GM12878 (cell line): ENCODE results near the gene FNDC3A. TPM values are rescaled to one million over a fixed set of nuclear protein-coding genes. Genes with fewer than 3 reads are reported as not detected.

Source experiments
- ATAC-seq: fragments of 200-7000 bp; cut with Tn5 transposase; 3 replicates; pipeline ENCODE4 v1.9.1; 2020; ENCODE audit warnings: mild to moderate bottlenecking, moderate library complexity
- BruUV-seq: library from RNA; stranded (reverse); fragments of 400-500 nt; replicated peaks from 2 replicates; lab custom pipeline; 2021; lab: Mats Ljungman, UMichigan
- CTCF ChIA-PET: fragments of 300-600 bp; sonication (Branson Sonifier 250); formaldehyde crosslinking; extraction: SDS; loops from one replicate; lab custom pipeline; 2021; ENCODE audit warnings: inconsistent platforms; lab: Yijun Ruan, JAX
- POLR2A ChIA-PET: fragments of 350-600 bp; formaldehyde crosslinking; extraction: SDS; loops from one replicate; lab custom pipeline; 2021; ENCODE audit warnings: inconsistent platforms; lab: Charles Lee
- RAD21 ChIA-PET: fragments of 300-600 bp; sonication (Branson Sonifier 250); formaldehyde crosslinking; loops from one replicate; lab custom pipeline; 2023; ENCODE audit warnings: antibody characterized with exemption; ENCODE audit not compliant: unreplicated experiment; lab: Charles Lee
- SMC1A ChIA-PET: fragments of 300-600 bp; sonication (Branson Sonifier 250); formaldehyde crosslinking; loops from one replicate; lab custom pipeline; 2023; ENCODE audit not compliant: unreplicated experiment, uncharacterized antibody; lab: Charles Lee
- DNase-seq: peaks from one replicate; pipeline ENCODE4 v3.0.0-alpha.2; 2011; ENCODE audit warnings: low read depth, low spot score
- FAIRE-seq: peaks from 3 replicates; lab custom pipeline; 2011; peaks lifted over from hg19 to GRCh38; lab: Jason Lieb, UNC
- H2AFZ ChIP-seq: 2 replicates; pipeline ENCODE4 v1.6.0; 2011; ENCODE audit warnings: low read depth, low read length, control low read depth; ENCODE audit not compliant: control insufficient read depth
- H3K27ac ChIP-seq: 2 replicates; pipeline ENCODE4 v1.5.1; 2011; ENCODE audit warnings: control low read depth; ENCODE audit not compliant: control insufficient read depth, insufficient read depth
- H3K27me3 ChIP-seq, 2 experiments: replicated peaks in 1 of 2; 2 replicates each; pipeline versions ENCODE4 v1.6.0 to v1.6.1; 2011; ENCODE audit warnings: low read length in 1 of 2; ENCODE audit not compliant: control insufficient read depth in 2 of 2, insufficient read depth in 2 of 2
- H3K36me3 ChIP-seq, 2 experiments: 2 replicates each; pipeline ENCODE4 v1.5.1; 2011; ENCODE audit warnings: low read length in 1 of 2; ENCODE audit not compliant: control insufficient read depth in 2 of 2, insufficient read depth in 2 of 2
- H3K4me1 ChIP-seq: 2 replicates; pipeline ENCODE4 v1.6.1; 2011; ENCODE audit warnings: mild to moderate bottlenecking, low read length, moderate library complexity, mixed read lengths; ENCODE audit not compliant: control insufficient read depth, insufficient read depth
- H3K4me2 ChIP-seq: 2 replicates; pipeline ENCODE4 v1.6.0; 2011; ENCODE audit warnings: control low read depth; ENCODE audit not compliant: control insufficient read depth, insufficient read depth
- H3K4me3 ChIP-seq: fragments of 200-600 bp; sonication (generic); 2 replicates; pipeline ENCODE4 v1.5.1; 2016
- H3K79me2 ChIP-seq: 2 replicates; pipeline ENCODE4 v1.6.0; 2011; ENCODE audit warnings: low read length; ENCODE audit not compliant: control insufficient read depth, insufficient read depth
- H3K9ac ChIP-seq: 2 replicates; pipeline ENCODE4 v1.8.0; 2011; ENCODE audit warnings: low read length, control low read depth, mixed read lengths; ENCODE audit not compliant: control insufficient read depth, insufficient read depth
- H3K9me3 ChIP-seq: replicated peaks from 3 replicates; pipeline ENCODE4 v1.5.1; 2011; ENCODE audit warnings: mild to moderate bottlenecking, low read length; ENCODE audit not compliant: control insufficient read depth, insufficient read depth
- H4K20me1 ChIP-seq: 2 replicates; pipeline ENCODE4 v1.6.0; 2011; ENCODE audit not compliant: control insufficient read depth, insufficient read depth
- ASH2L ChIP-seq: fragments of 300-600, 200-600 bp; sonication (generic); IDR thresholded peaks from 2 replicates; pipeline ENCODE4 v1.6.1; 2017; ENCODE audit warnings: low read depth, mild to moderate bottlenecking, borderline replicate concordance
- MEF2A ChIP-seq: IDR thresholded peaks from 2 replicates; pipeline ENCODE4 v1.6.1; 2011; ENCODE audit warnings: low read depth, mild to moderate bottlenecking, low read length, moderate library complexity; ENCODE audit not compliant: insufficient read depth
- POU2F2 ChIP-seq: IDR thresholded peaks from 3 replicates; pipeline ENCODE4 v1.6.1; 2011; ENCODE audit warnings: low read depth, mild to moderate bottlenecking, low read length, borderline replicate concordance
- RAD51 ChIP-seq: fragments of 450-650 bp; IDR thresholded peaks from 2 replicates; pipeline ENCODE4 v1.6.1; 2016; ENCODE audit warnings: moderate library complexity, mild to moderate bottlenecking, inconsistent platforms
- RCOR1 ChIP-seq: conservative IDR thresholded peaks from 2 replicates; pipeline ENCODE4 v1.6.1; 2012; ENCODE audit warnings: low read depth, low read length, improper control_type of control experiment
- SRF ChIP-seq, 2 experiments: IDR thresholded peaks; 2 replicates each; pipeline ENCODE4 v1.6.1; 2011; ENCODE audit warnings: low read depth in 2 of 2, low read length in 2 of 2, mild to moderate bottlenecking in 1 of 2, moderate library complexity in 1 of 2
- TCF3 ChIP-seq: IDR thresholded peaks from 2 replicates; pipeline ENCODE4 v1.6.1; 2012; ENCODE audit warnings: low read depth, mild to moderate bottlenecking, low read length, borderline replicate concordance; ENCODE audit not compliant: insufficient read depth
- ZSCAN29 ChIP-seq: fragments of 450-650 bp; IDR thresholded peaks from 2 replicates; pipeline ENCODE4 v1.6.1; 2017; ENCODE audit warnings: mild to moderate bottlenecking, moderate library complexity
- WGBS: methylation state at CpG from one replicate; pipeline ENCODE4 v1.1.6; 2016; ENCODE audit warnings: low lambda C conversion rate; ENCODE audit not compliant: insufficient replicate concordance, insufficient coverage; ENCODE audit errors: missing lambda C conversion rate; 5-methylcytosine and 5-hydroxymethylcytosine counted together
- in situ Hi-C: fragments of 300-500 bp; cut with MboI; formaldehyde crosslinking; loops from 9 replicates; pipeline ENCODE4 v1.14.3; 2018; ENCODE audit warnings: mixed read lengths
- intact Hi-C: fragments of 100-400 bp; cut with micrococcal nuclease; formaldehyde crosslinking; loops from one replicate; pipeline ENCODE4 v1.14.2; 2022; ENCODE audit not compliant: unreplicated experiment
- polyA plus RNA-seq, 11 experiments: library from polyadenylated mRNA; depleted of rRNA in 4 of 11; unstranded in 6 of 11; stranded (reverse) in 5 of 11; fragments of >200 nt; fragmentation: Nextera tagmentation in 4 of 11; fragmentation: Illumina TruSeq in 1 of 11; extraction: Ambion mirVana in 4 of 11; extraction: Trizol in 1 of 11; gene quantifications; 1 replicate in 1 of 11; 2 replicates in 10 of 11; pipeline versions ENCODE4 v1.2.1 to v1.2.3, GENCODE V29; 2011 to 2016; ENCODE audit warnings: inconsistent platforms in 2 of 11, missing spikeins in 2 of 11, low read depth in 1 of 11
- total RNA-seq, 4 experiments: library from RNA; depleted of rRNA in 3 of 4; stranded (reverse); fragments of >200 nt in 3 of 4; fragmentation: Illumina TruSeq in 1 of 4; extraction: Trizol in 1 of 4; gene quantifications; 2 replicates each; pipeline versions ENCODE4 v1.2.1 to v1.2.3, GENCODE V29; 2013 to 2021
- TF ChIP-seq, protein P1 (sequence below): IDR thresholded peaks from 2 replicates; pipeline ENCODE4 v1.6.1; 2012; ENCODE audit warnings: low read depth, low read length, improper control_type of control experiment

FNDC3A gene
- total and polyA plus RNA-seq, 10 of the 15 experiments (the other 5 are each of a cell fraction or from before 2014, with no cell fraction given), result 6.3 to 46.4 (median 22.8) TPM

GRCh38 chr13:49062297-49062896 lies 86.7 kb downstream of the FNDC3A start:
- BruUV-seq, result no TSS peak
- intact Hi-C loops, result no loop called here

GRCh38 chr13:49063011-49063410 lies 87.3 kb downstream of the FNDC3A start:
- BruUV-seq, result no TSS peak
- H3K27ac ChIP-seq, result no peak overlapping the region
- in situ Hi-C loops (no loop called here), intact Hi-C loops (no loop called here)
- ChIA-PET POLR2A (no interaction called here), SMC1A (interaction anchor here (0.9 to 1.0 kb wide), 2 partner anchors 22 to 41 kb away, joined by 3 read pairs; no protein-coding TSS in a partner anchor), CTCF (no interaction called here), RAD21 (no interaction called here)
- H3K36me3 ChIP-seq, result peaks cover 0 to 3% of the 10 kb centered on the region in 2 experiments; a peak in 1 of 4 replicates
- H3K4me2 ChIP-seq, result no peak overlapping the region
- H2AFZ ChIP-seq, result no peak overlapping the region
- no peak for DNase-seq
- H3K9me3 ChIP-seq, result no peaks in the 10 kb centered on the region; the same call in 2 of the 3 replicates
- H4K20me1 ChIP-seq, result no peaks in the 10 kb centered on the region
- no peak for ATAC-seq
- H3K79me2 ChIP-seq, result no peaks in the 10 kb centered on the region; the same call in none of the 2 replicates
- FAIRE-seq, result no peak
- no peaks in the 10 kb centered on the region for H3K27me3 ChIP-seq
- H3K9ac ChIP-seq, result no peak overlapping the region
- H3K4me1 ChIP-seq, result peaks cover 7% of the 10 kb centered on the region
- TF ChIP-seq ASH2L, result no peak
- TF ChIP-seq ZSCAN29, result no peak
- TF ChIP-seq SRF (IDR thresholded peaks at IDR 0.05; ENCODE audit: low read depth in 2 of 2, low read length in 2 of 2), result no peak
- TF ChIP-seq, protein P1, sequence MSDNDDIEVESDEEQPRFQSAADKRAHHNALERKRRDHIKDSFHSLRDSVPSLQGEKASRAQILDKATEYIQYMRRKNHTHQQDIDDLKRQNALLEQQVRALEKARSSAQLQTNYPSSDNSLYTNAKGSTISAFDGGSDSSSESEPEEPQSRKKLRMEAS, result no peak
- TF ChIP-seq TCF3, result no peak
- H3K4me3 ChIP-seq, result no peak overlapping the region

More at GRCh38 chr13:49062297-49062896, 86.7 kb downstream of the FNDC3A start:
- peak overlapping the region; percentile 24; the same call in 1 of the 2 replicates for H3K27ac ChIP-seq
- ChIA-PET CTCF (no interaction called here), POLR2A (no interaction called here), SMC1A (interaction anchor here (0.9 to 1.0 kb wide), 2 partner anchors 23 to 40 kb away, joined by 3 read pairs; no protein-coding TSS in a partner anchor), RAD21 (no interaction called here)
- TF ChIP-seq MEF2A (no peak), RCOR1 (no peak), RAD51 (no peak), POU2F2 (no peak)
- no peak overlapping the region for H3K9ac ChIP-seq
- ATAC-seq (no peak), FAIRE-seq (no peak), DNase-seq (no peak)
- H3K4me2 ChIP-seq, result no peak overlapping the region
- H3K4me1 ChIP-seq, result peaks cover 9% of the 10 kb centered on the region
- H3K79me2 ChIP-seq, result no peaks in the 10 kb centered on the region; the same call in none of the 2 replicates
- no peaks in the 10 kb centered on the region; the same call in 2 of the 3 replicates for H3K9me3 ChIP-seq
- H4K20me1 ChIP-seq, result no peaks in the 10 kb centered on the region
- H3K4me3 ChIP-seq, result no peak overlapping the region
- 0 out of 4 replicates have a peak, but pooled peaks cover 0 to 3% of the 10 kb centered on the region in 2 experiments for H3K36me3 ChIP-seq
- no peak overlapping the region for H2AFZ ChIP-seq
- WGBS, result 48% methylated on average over 3 of the region's 3 CpGs
- no peaks in the 10 kb centered on the region for H3K27me3 ChIP-seq
- in situ Hi-C loops, result no loop called here
